ENCODE measurements around the gene POU2F2.

DNA sequence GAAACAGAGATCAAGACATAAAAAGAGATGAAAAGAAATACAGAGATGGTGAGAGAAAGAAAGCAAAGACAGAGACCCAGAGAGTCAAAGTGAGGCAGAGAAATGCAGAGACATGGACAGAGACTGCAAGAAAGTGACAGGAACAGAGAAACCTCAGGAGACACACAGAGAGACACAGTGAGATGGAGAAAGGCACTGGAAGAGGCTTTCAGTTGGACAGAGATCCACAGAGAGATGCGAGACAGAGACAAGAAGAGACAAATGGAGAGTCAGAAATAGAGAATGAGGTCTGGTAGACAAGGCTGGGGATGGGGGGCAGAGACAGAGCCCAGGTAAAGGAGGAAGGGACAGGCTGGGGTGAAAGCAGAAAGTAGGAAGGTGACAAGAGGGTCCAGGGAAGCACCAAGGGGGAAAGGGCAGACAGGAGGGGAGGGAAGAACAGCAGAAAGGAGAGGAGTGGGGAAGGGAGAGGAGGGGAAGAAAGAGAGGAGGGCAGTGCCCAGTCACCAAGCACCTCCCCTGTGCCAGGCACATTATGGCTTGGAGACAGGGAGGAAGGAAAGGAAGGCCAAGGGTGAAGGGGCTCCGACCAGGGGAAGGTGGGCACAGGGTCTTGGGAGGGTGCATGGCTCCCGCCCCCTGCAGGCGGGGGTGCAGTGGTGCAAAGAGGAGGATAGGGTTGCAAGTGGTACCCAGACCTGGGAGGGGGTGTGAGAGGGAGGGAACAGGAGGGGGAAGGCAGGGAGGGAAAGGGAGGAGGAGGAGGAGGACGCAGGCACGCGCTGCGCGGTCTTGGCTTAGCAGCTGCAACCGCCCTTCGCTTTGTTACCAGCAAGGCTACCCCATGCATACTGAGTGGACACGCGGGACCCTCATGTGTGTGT lies 46.8 kb upstream of the POU2F2 start:
- TF ChIP-seq, protein P1, sequence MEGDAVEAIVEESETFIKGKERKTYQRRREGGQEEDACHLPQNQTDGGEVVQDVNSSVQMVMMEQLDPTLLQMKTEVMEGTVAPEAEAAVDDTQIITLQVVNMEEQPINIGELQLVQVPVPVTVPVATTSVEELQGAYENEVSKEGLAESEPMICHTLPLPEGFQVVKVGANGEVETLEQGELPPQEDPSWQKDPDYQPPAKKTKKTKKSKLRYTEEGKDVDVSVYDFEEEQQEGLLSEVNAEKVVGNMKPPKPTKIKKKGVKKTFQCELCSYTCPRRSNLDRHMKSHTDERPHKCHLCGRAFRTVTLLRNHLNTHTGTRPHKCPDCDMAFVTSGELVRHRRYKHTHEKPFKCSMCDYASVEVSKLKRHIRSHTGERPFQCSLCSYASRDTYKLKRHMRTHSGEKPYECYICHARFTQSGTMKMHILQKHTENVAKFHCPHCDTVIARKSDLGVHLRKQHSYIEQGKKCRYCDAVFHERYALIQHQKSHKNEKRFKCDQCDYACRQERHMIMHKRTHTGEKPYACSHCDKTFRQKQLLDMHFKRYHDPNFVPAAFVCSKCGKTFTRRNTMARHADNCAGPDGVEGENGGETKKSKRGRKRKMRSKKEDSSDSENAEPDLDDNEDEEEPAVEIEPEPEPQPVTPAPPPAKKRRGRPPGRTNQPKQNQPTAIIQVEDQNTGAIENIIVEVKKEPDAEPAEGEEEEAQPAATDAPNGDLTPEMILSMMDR (IDR thresholded peaks at IDR 0.05), result no peak
- no peak for TF ChIP-seq POLR2A (IDR thresholded peaks at IDR 0.05)

Measured in uterus (tissue), 2 donors.